Measurements from ENCODE around the gene ZBTB25. TPM values are rescaled to one million over a fixed set of nuclear protein-coding genes. Genes with fewer than 3 reads are reported as not detected.
A peak's percentile ranks its signal among the peaks of the same experiment; 100 is the strongest.

The ZBTB25 gene
- polyA plus RNA-seq, 1 experiment, result 6.1 TPM

GRCh38 chr14:64544607-64545312 lies 41.1 kb upstream of the ZBTB25 start:
- CTCF ChIA-PET, result interaction anchor here (0.6 to 7.9 kb wide), 5 partner anchors 85 to 442 kb away, joined by 3 to 91 read pairs (median 5); partner anchors contain the start of gene FNTB
- no peak for TF ChIP-seq CTCF (IDR thresholded peaks at IDR 0.05; ENCODE audit: insufficient read depth, low read depth, low read length)
- Histone ChIP-seq H3K27me3 (ENCODE audit: control insufficient read depth, insufficient read depth, low read length) (no peaks in the 10 kb centered on the region), H3K36me3 (ENCODE audit: control insufficient read depth, insufficient read depth, low read length) (no peaks in the 10 kb centered on the region), H3K4me3 (ENCODE audit: low read depth, low read length) (no peak overlapping the region)
- POLR2A ChIA-PET, result no interaction called here
- no peak for DNase-seq (ENCODE audit: low read depth)

DNA sequence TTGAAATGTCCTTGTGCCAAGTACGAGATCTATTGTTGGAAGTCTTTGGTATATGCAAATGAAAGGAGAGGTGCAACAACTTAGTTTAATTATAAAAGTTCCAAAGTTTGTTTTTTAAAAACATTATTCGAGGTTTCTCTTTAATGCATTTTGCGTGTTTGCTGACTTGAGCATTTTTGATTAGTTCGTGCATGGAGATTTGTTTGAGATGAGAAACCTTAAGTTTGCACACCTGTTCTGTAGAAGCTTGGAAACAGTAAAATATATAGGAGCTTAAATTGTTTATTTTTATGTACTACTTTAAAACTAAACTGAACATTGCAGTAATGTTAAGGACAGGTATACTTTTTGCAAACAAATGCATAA lies 39.2 kb upstream of the ZBTB25 start:
- no peak for TF ChIP-seq CTCF (IDR thresholded peaks at IDR 0.05; ENCODE audit: insufficient read depth, low read depth, low read length)
- ChIA-PET POLR2A (interaction anchor here (1.0 kb wide), 1 partner anchor 86 kb away, joined by 3 read pairs; no protein-coding TSS in a partner anchor), CTCF (interaction anchor here (0.7 to 7.9 kb wide), 7 partner anchors 78 to 233 kb away, joined by 3 to 91 read pairs (median 4); no protein-coding TSS in a partner anchor)
- no peak for DNase-seq (ENCODE audit: low read depth)
- no peaks in the 10 kb centered on the region for H3K27me3 ChIP-seq (ENCODE audit: control insufficient read depth, insufficient read depth, low read length)
- no peaks in the 10 kb centered on the region for H3K36me3 ChIP-seq (ENCODE audit: control insufficient read depth, insufficient read depth, low read length)
- peak overlapping the region; percentile 55 for H3K4me3 ChIP-seq (ENCODE audit: low read depth, low read length)

DNA sequence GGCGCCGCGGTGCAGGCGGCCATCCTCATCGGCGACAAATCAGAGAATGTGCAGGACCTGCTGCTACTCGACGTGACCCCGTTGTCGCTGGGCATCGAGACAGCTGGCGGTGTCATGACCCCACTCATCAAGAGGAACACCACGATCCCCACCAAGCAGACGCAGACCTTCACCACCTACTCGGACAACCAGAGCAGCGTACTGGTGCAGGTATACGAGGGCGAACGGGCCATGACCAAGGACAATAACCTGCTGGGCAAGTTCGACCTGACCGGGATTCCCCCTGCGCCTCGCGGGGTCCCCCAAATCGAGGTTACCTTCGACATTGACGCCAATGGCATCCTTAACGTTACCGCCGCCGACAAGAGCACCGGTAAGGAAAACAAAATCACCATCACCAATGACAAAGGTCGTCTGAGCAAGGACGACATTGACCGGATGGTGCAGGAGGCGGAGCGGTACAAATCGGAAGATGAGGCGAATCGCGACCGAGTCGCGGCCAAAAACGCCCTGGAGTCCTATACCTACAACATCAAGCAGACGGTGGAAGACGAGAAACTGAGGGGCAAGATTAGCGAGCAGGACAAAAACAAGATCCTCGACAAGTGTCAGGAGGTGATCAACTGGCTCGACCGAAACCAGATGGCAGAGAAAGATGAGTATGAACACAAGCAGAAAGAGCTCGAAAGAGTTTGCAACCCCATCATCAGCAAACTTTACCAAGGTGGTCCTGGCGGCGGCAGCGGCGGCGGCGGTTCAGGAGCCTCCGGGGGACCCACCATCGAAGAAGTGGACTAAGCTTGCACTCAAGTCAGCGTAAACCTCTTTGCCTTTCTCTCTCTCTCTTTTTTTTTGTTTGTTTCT lies 38.6 kb upstream of the ZBTB25 start:
- ChIA-PET POLR2A (interaction anchor here (0.6 to 1.0 kb wide), 5 partner anchors 23 to 104 kb away, joined by 3 to 5 read pairs (median 4); no protein-coding TSS in a partner anchor), CTCF (interaction anchor here (0.7 to 7.9 kb wide), 11 partner anchors 11 to 234 kb away, joined by 3 to 91 read pairs (median 4); no protein-coding TSS in a partner anchor)
- no peaks in the 10 kb centered on the region for H3K27me3 ChIP-seq (ENCODE audit: control insufficient read depth, insufficient read depth, low read length)
- H3K4me3 ChIP-seq (ENCODE audit: low read depth, low read length), result peak overlapping the region; percentile 55
- H3K36me3 ChIP-seq (ENCODE audit: control insufficient read depth, insufficient read depth, low read length), result no peaks in the 10 kb centered on the region
- no peak for DNase-seq (ENCODE audit: low read depth)
- TF ChIP-seq CTCF (IDR thresholded peaks at IDR 0.05; ENCODE audit: insufficient read depth, low read depth, low read length), result no peak

GRCh38 chr14:64541261-64541971 lies 37.8 kb upstream of the ZBTB25 start:
- ChIA-PET POLR2A (interaction anchor here (0.6 to 1.0 kb wide), 4 partner anchors 22 to 104 kb away, joined by 3 to 5 read pairs (median 4); no protein-coding TSS in a partner anchor), CTCF (interaction anchor here (0.7 to 7.9 kb wide), 8 partner anchors 12 to 218 kb away, joined by 3 to 91 read pairs (median 4); no protein-coding TSS in a partner anchor)
- Histone ChIP-seq H3K36me3 (ENCODE audit: control insufficient read depth, insufficient read depth, low read length) (no peaks in the 10 kb centered on the region), H3K4me3 (ENCODE audit: low read depth, low read length) (peak overlapping the region; percentile 55), H3K27me3 (ENCODE audit: control insufficient read depth, insufficient read depth, low read length) (no peaks in the 10 kb centered on the region)
- no peak for DNase-seq (ENCODE audit: low read depth)
- TF ChIP-seq CTCF (IDR thresholded peaks at IDR 0.05; ENCODE audit: insufficient read depth, low read depth, low read length), result no peak
